ENCODE results near the gene AQR.
"Not testable (repeated sequence)": the region's sequence is repeated elsewhere in the genome, so short reads cannot be mapped to it uniquely, and the experiment has no call there.

Gene AQR

GRCh38 chr15:34973512-34973911, 4.0 kb upstream of the AQR start:
- no peak for DNase-seq (ENCODE audit: low spot score)
- CTCF ChIA-PET: no interaction called here

GRCh38 chr15:34970098-34970643, 629 bp upstream of the AQR start:
- peak; percentile 44 for TF ChIP-seq CTCF (conservative IDR thresholded peaks at IDR 0.05; ENCODE audit: low read depth)
- DNase-seq (ENCODE audit: low spot score): not testable (repeated sequence)
- ChIA-PET POLR2A (ENCODE audit: low non-redundant PET) (interaction anchor here (0.5 to 1.7 kb wide), 3 partner anchors 15 to 83 kb away, joined by 5 to 6 read pairs (median 5); partner anchors contain the start of gene ZNF770), CTCF (interaction anchor here (0.6 to 1.3 kb wide), 6 partner anchors 15 to 713 kb away, joined by 3 to 5 read pairs (median 4); partner anchors contain the start of gene ZNF770)
- peak overlapping the region; percentile 75 for H3K27ac ChIP-seq

More at GRCh38 chr15:34973512-34973911, 4.0 kb upstream of the AQR start:
- H3K27ac ChIP-seq: no peak overlapping the region
- POLR2A ChIA-PET (ENCODE audit: low non-redundant PET): no interaction called here
- TF ChIP-seq CTCF (conservative IDR thresholded peaks at IDR 0.05; ENCODE audit: low read depth): no peak

GRCh38 chr15:34964277-34964676, 5.3 kb downstream of the AQR start:
- ChIA-PET CTCF (interaction anchor here (0.6 to 1.0 kb wide), 3 partner anchors 44 to 825 kb away, joined by 3 to 8 read pairs (median 3); no protein-coding TSS in a partner anchor), POLR2A (ENCODE audit: low non-redundant PET) (no interaction called here)
- H3K27ac ChIP-seq: no peak overlapping the region
- no peak for TF ChIP-seq CTCF (conservative IDR thresholded peaks at IDR 0.05; ENCODE audit: low read depth)
- DNase-seq (ENCODE audit: low spot score): no peak

- POLR2A ChIA-PET (ENCODE audit: low non-redundant PET): no interaction called here
- no peak overlapping the region for H3K27ac ChIP-seq
- CTCF ChIA-PET: interaction anchor here (0.7 to 0.8 kb wide), 2 partner anchors 333 to 518 kb away, joined by 4 to 8 read pairs; no protein-coding TSS in a partner anchor
Measured at GRCh38 chr15:34953851-34954250, 15.7 kb downstream of the AQR start.

GRCh38 chr15:34952481-34952880, 17.1 kb downstream of the AQR start:
- H3K27ac ChIP-seq: no peak overlapping the region
- ChIA-PET CTCF (interaction anchor here (0.5 to 0.6 kb wide), 2 partner anchors 17 to 331 kb away, joined by 3 to 7 read pairs; partner anchors contain the start of gene AQR), POLR2A (ENCODE audit: low non-redundant PET) (no interaction called here)
- no peak for DNase-seq (ENCODE audit: low spot score)
- TF ChIP-seq CTCF (conservative IDR thresholded peaks at IDR 0.05; ENCODE audit: low read depth): no peak

More at GRCh38 chr15:34953851-34954250, 15.7 kb downstream of the AQR start:
- no peak for TF ChIP-seq CTCF (conservative IDR thresholded peaks at IDR 0.05; ENCODE audit: low read depth)
- no peak for DNase-seq (ENCODE audit: low spot score)

- POLR2A ChIA-PET (ENCODE audit: low non-redundant PET): no interaction called here
- no peak for DNase-seq (ENCODE audit: low spot score)
Measured at GRCh38 chr15:34951993-34952392, 17.5 kb downstream of the AQR start.

More at GRCh38 chr15:34951993-34952392, 17.5 kb downstream of the AQR start:
- CTCF ChIA-PET: interaction anchor here (0.6 kb wide), 1 partner anchor 18 kb away, joined by 7 read pairs; the partner anchor contains the start of gene AQR
- no peak overlapping the region for H3K27ac ChIP-seq
- no peak for TF ChIP-seq CTCF (conservative IDR thresholded peaks at IDR 0.05; ENCODE audit: low read depth)
